Muscle layer of colon (tissue), 2 donors: Measurements from ENCODE around the gene NECAB3.
A peak's percentile ranks its signal among the peaks of the same experiment; 100 is the strongest.

Experiments used
- H3K27ac ChIP-seq: one replicate; pipeline ENCODE4 v1.7.0; 2013; ENCODE audit warnings: low read depth, mild to moderate bottlenecking, low read length, moderate library complexity
- H3K27me3 ChIP-seq, 2 donors: one replicate each; pipeline ENCODE4 v1.7.0; 2013; ENCODE audit warnings: low read length in 2 of 2, mild to moderate bottlenecking in 2 of 2; ENCODE audit not compliant: insufficient read depth in 2 of 2, control insufficient read depth in 1 of 2
- H3K36me3 ChIP-seq: one replicate; pipeline ENCODE4 v1.7.0; 2013; ENCODE audit warnings: mild to moderate bottlenecking, low read length; ENCODE audit not compliant: insufficient read depth
- H3K4me1 ChIP-seq: one replicate; pipeline ENCODE4 v1.7.0; 2013; ENCODE audit warnings: mild to moderate bottlenecking, low read length; ENCODE audit not compliant: insufficient read depth
- H3K4me3 ChIP-seq, 2 donors: one replicate each; pipeline ENCODE4 v1.7.0; 2013; ENCODE audit warnings: low read length in 2 of 2, low read depth in 1 of 2, mild to moderate bottlenecking in 1 of 2, moderate library complexity in 1 of 2
- H3K9ac ChIP-seq: one replicate; pipeline ENCODE4 v1.7.0; 2013; ENCODE audit warnings: low read length
- H3K9me3 ChIP-seq: one replicate; pipeline ENCODE4 v1.7.0; 2013; ENCODE audit warnings: mild to moderate bottlenecking, low read length
- donor health status: abdominal sarcoma.
- donor health status: Adenocarcinoma of cecum.

The NECAB3 gene, protein sequence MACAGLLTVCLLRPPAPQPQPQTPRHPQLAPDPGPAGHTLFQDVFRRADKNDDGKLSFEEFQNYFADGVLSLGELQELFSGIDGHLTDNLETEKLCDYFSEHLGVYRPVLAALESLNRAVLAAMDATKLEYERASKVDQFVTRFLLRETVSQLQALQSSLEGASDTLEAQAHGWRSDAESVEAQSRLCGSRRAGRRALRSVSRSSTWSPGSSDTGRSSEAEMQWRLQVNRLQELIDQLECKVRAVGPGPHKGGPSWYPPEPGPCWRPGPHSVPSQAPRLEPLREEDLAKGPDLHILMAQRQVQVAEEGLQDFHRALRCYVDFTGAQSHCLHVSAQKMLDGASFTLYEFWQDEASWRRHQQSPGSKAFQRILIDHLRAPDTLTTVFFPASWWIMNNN

GRCh38 chr20:33674294-33675135, at the start of gene NECAB3:
Gene NECAB3 (minus strand): TSS chr20:33674428. CDS start chr20:33674352, 76 bp downstream.
- H3K9ac ChIP-seq: peak within 1 kb of the TSS; percentile 84
- H3K27me3 ChIP-seq: no peaks in the 10 kb centered on the region
- H3K27ac ChIP-seq: peak within 1 kb of the TSS; percentile 98
- no peaks in the 10 kb centered on the region for H3K9me3 ChIP-seq
- peak within 1 kb of the TSS; percentile 79 to 91 for H3K4me3 ChIP-seq
- H3K36me3 ChIP-seq: peaks cover 14% of the 10 kb centered on the region
- H3K4me1 ChIP-seq: peaks cover 30% of the 10 kb centered on the region

DNA sequence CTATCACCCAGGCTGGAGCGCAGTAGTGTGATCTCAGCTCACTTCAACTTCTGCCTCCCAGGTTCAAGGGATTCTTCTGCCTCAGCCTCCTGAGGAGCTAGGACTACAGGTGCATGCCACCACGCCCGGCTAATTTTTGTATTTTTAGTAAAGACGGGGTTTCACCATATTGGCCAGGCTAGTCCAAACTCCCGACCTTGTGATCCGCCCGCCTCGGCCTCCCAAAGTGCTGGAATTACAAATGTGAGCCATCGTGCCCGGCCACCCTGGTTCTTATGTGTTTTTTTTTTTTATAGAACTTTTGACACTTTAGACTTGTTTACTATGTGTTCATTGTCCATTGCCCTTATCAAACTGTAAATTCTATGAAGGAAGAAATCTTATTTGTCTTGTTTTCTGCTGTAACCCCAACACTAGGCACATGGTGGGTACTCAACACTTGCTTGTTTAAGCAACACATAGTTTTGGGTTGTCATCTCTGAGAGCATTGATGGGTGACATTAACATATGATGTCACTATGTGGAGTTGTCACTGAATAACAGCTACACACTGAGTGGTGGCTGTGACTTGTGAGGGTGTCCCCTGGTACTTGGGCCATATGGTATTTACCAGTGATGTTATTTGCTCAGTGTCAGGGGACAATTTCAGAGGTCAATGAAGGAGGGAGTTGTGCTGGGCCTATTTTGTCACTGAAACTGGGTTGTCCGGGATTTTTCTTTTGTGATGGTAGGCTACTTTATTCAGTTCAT, 47.3 kb upstream of the NECAB3 start:
- H3K9ac ChIP-seq: no peak overlapping the region
- no peak overlapping the region for H3K27ac ChIP-seq
- peaks cover 9% of the 10 kb centered on the region for H3K4me1 ChIP-seq
- no peaks in the 10 kb centered on the region for H3K27me3 ChIP-seq
- no peaks in the 10 kb centered on the region for H3K9me3 ChIP-seq
- no peaks in the 10 kb centered on the region for H3K36me3 ChIP-seq
- H3K4me3 ChIP-seq: no peak overlapping the region

GRCh38 chr20:33719989-33720709, 45.9 kb upstream of the NECAB3 start, which contains the start of gene PXMP4:
Gene PXMP4 (minus strand): TSS chr20:33720310. CDS start chr20:33720207, 103 bp downstream.
- H3K27me3 ChIP-seq: no peaks in the 10 kb centered on the region
- no peaks in the 10 kb centered on the region for H3K9me3 ChIP-seq
- peak within 1 kb of the TSS; percentile 71 to 88 for H3K4me3 ChIP-seq
- H3K9ac ChIP-seq: peak within 1 kb of the TSS; percentile 25
- H3K27ac ChIP-seq: peak within 1 kb of the TSS; percentile 78
- H3K36me3 ChIP-seq: no peaks in the 10 kb centered on the region
- peaks cover 9% of the 10 kb centered on the region for H3K4me1 ChIP-seq

DNA sequence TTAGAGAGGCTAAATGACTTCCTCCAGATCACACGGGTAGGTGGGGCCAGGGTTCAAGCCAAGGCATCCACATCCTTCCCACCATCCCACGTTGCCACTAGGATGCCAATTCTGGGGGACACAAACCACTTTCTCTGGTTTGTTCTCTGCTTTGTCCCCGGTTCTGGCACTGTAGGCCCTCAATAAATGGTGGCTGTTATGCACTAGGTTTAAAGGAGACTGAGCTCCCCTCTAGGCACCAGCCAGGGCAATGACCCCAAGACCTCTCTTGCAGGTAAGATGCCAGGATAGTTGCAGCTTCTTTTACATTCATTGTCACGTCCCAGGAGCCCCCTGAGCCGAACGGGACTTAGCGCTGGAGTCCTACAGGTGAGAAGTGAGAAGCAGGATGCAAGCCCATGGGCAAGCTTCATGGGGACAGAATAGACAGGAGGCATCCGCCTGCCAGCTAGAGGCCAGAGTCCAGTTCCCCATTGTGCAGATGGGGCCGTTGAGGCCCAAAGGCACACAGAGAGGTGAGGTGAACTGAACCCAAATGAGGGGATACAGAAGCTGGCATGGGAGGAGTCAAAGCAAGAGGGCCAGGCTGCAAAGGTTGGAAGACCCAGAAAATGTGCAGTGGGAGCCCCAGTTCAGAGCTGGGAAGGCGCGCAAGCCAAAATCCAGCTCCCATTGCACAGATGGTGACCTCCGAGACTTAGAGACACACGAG, 45.2 kb upstream of the NECAB3 start:
- H3K27ac ChIP-seq: peak overlapping the region; percentile 78
- H3K9me3 ChIP-seq: no peaks in the 10 kb centered on the region
- H3K4me3 ChIP-seq: peak overlapping the region; percentile 71 to 88
- peaks cover 9% of the 10 kb centered on the region for H3K4me1 ChIP-seq
- no peaks in the 10 kb centered on the region for H3K27me3 ChIP-seq
- H3K9ac ChIP-seq: peak overlapping the region; percentile 25
- H3K36me3 ChIP-seq: peaks cover 4% of the 10 kb centered on the region

DNA sequence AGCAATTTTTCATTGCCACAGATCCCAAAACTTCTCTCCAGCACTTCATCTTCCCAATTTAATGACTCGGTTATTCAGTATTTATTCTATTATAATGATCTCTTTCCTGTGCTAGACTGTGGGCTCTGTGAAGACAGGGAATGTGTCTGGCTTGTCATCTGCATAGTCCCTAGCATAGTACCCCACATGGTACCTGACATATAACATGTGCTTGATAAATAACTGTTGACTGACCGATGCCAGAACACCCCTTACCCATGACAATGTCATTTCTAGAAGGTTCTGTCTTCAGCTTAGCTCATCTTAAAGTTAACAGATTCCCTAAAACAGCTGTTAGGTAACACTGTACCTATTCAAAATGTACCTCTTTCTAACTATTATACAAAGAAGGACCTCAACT, 42.3 kb upstream of the NECAB3 start:
- H3K9me3 ChIP-seq: no peaks in the 10 kb centered on the region
- H3K4me1 ChIP-seq: peaks cover 9% of the 10 kb centered on the region
- H3K27me3 ChIP-seq: no peaks in the 10 kb centered on the region
- no peak overlapping the region for H3K9ac ChIP-seq
- no peak overlapping the region for H3K4me3 ChIP-seq
- H3K36me3 ChIP-seq: peaks cover 23% of the 10 kb centered on the region
- H3K27ac ChIP-seq: no peak overlapping the region

- Histone ChIP-seq H3K27ac (no peak overlapping the region), H3K27me3 (no peaks in the 10 kb centered on the region), H3K9ac (no peak overlapping the region), H3K4me3 (no peak overlapping the region), H3K4me1 (peaks cover 2% of the 10 kb centered on the region), H3K36me3 (peaks cover 37% of the 10 kb centered on the region), H3K9me3 (no peaks in the 10 kb centered on the region)
Observed at GRCh38 chr20:33713865-33714367, 39.7 kb upstream of the NECAB3 start.

DNA sequence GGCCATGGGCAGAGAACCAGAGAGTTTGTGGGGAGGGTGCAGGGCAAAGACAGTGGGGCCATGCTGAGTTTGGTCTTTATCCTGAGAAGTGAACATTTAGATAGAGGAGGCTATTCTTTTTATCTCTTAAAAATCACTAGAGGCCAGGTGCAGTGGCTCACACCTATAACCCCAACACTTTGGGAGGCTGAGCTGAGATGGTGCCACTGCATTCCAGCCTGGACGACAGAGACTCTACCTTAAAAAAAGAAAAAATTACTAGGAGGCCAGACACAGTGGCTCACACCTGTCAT, 37.2 kb upstream of the NECAB3 start:
- Histone ChIP-seq H3K9me3 (no peaks in the 10 kb centered on the region), H3K4me3 (no peak overlapping the region), H3K9ac (no peak overlapping the region), H3K4me1 (no peaks in the 10 kb centered on the region), H3K36me3 (peaks cover 46% of the 10 kb centered on the region), H3K27me3 (no peaks in the 10 kb centered on the region), H3K27ac (no peak overlapping the region)

- Histone ChIP-seq H3K36me3 (peaks cover 46% of the 10 kb centered on the region), H3K4me1 (no peaks in the 10 kb centered on the region), H3K27me3 (no peaks in the 10 kb centered on the region)
Observed at GRCh38 chr20:33710681-33711445, 36.6 kb upstream of the NECAB3 start.

GRCh38 chr20:33709905-33710541, 35.8 kb upstream of the NECAB3 start:
- Histone ChIP-seq H3K9ac (no peak overlapping the region), H3K27me3 (no peaks in the 10 kb centered on the region), H3K4me1 (no peaks in the 10 kb centered on the region), H3K9me3 (no peaks in the 10 kb centered on the region), H3K36me3 (peaks cover 46% of the 10 kb centered on the region), H3K4me3 (no peak overlapping the region), H3K27ac (no peak overlapping the region)

More at GRCh38 chr20:33710681-33711445, 36.6 kb upstream of the NECAB3 start:
- Histone ChIP-seq H3K9me3 (no peaks in the 10 kb centered on the region), H3K27ac (no peak overlapping the region), H3K4me3 (no peak overlapping the region), H3K9ac (no peak overlapping the region)
